K562 (cell line): ENCODE results near the gene GAPT. TPM values are rescaled to one million over a fixed set of nuclear protein-coding genes. Genes with fewer than 3 reads are reported as not detected.

Experiments used
- ATAC-seq: fragments of 200-7000 bp; cut with Tn5 transposase; 3 replicates; pipeline ENCODE4 v1.9.1; 2020; ENCODE audit warnings: moderate library complexity
- BruUV-seq: library from RNA; stranded (reverse); fragments of 400-500 nt; replicated peaks from 2 replicates; lab custom pipeline; 2021; lab: Mats Ljungman, UMichigan
- CTCF ChIA-PET: fragments of 300-600 bp; formaldehyde crosslinking; extraction: SDS; loops from one replicate; lab custom pipeline; 2021; ENCODE audit warnings: low intra/inter-chr PET ratio; lab: Yijun Ruan, JAX
- POLR2A ChIA-PET: fragments of 300-600, 350-650 bp; sonication (Branson Sonifier 250); formaldehyde crosslinking; extraction: SDS; loops from one replicate; lab custom pipeline; 2021; ENCODE audit warnings: antibody characterized with exemption, inconsistent platforms; lab: Yijun Ruan, JAX
- DNase-seq, 4 experiments: peaks; one replicate each; pipeline versions ENCODE4 v3.0.0 to v3.0.0-alpha.2; 2011 to 2018; ENCODE audit warnings: low spot score in 3 of 4, mixed read lengths in 3 of 4; ENCODE audit errors: extremely low read depth in 1 of 4
- FAIRE-seq: peaks from 2 replicates; lab custom pipeline; 2011; peaks lifted over from hg19 to GRCh38; lab: Jason Lieb, UNC
- H2AFZ ChIP-seq: 2 replicates; pipeline ENCODE4 v1.6.0; 2011; ENCODE audit warnings: low read depth, low read length, control low read depth, inconsistent platforms
- H3K27ac ChIP-seq: fragments of 200-600 bp; 3 replicates; pipeline ENCODE4 v1.8.0; 2011; ENCODE audit warnings: low read depth, mild to moderate bottlenecking, control low read depth, inconsistent platforms, low read length, moderate library complexity, mixed read lengths; ENCODE audit errors: extremely low read depth
- H3K27me3 ChIP-seq, 2 experiments: fragments of 300-600 bp in 1 of 2; 2 replicates in 1 of 2; 3 replicates in 1 of 2; pipeline versions ENCODE4 v1.6.0 to v1.8.0; 2011; ENCODE audit warnings: inconsistent platforms in 2 of 2, low read length in 2 of 2, mild to moderate bottlenecking in 1 of 2, mixed read lengths in 1 of 2, moderate library complexity in 1 of 2; ENCODE audit not compliant: control insufficient read depth in 2 of 2, insufficient read depth in 2 of 2
- H3K36me3 ChIP-seq: fragments of 300-600 bp; 3 replicates; pipeline ENCODE4 v1.8.0; 2011; ENCODE audit warnings: mild to moderate bottlenecking, low read length, inconsistent platforms; ENCODE audit not compliant: control insufficient read depth, insufficient read depth
- H3K4me1 ChIP-seq, 2 experiments: fragments of 200-600 bp in 1 of 2; replicated peaks in 1 of 2; 2 replicates in 1 of 2; 3 replicates in 1 of 2; pipeline versions ENCODE4 v1.5.1 to v1.8.0; 2011; ENCODE audit warnings: inconsistent platforms in 2 of 2, low read length in 2 of 2, mild to moderate bottlenecking in 1 of 2, mixed read lengths in 1 of 2, moderate library complexity in 1 of 2; ENCODE audit not compliant: control insufficient read depth in 2 of 2, insufficient read depth in 2 of 2
- H3K4me2 ChIP-seq: 2 replicates; pipeline ENCODE4 v1.6.1; 2011; ENCODE audit warnings: low read length, control low read depth, inconsistent platforms, mixed read lengths; ENCODE audit not compliant: insufficient read depth
- H3K4me3 ChIP-seq: fragments of 200-600 bp; sonication (generic), shearing (Covaris generic); 2 replicates; pipeline ENCODE4 v1.5.1; 2016; ENCODE audit warnings: control low read depth, inconsistent platforms
- H3K79me2 ChIP-seq: fragments of 200-600 bp; 3 replicates; pipeline ENCODE4 v1.8.0; 2011; ENCODE audit warnings: low read length, inconsistent platforms; ENCODE audit not compliant: control insufficient read depth, insufficient read depth
- H3K9ac ChIP-seq, 2 experiments: 2 replicates each; pipeline versions ENCODE4 v1.6.0 to v1.6.1; 2011; ENCODE audit warnings: low read depth in 2 of 2, low read length in 2 of 2, control low read depth in 1 of 2, inconsistent platforms in 1 of 2, mild to moderate bottlenecking in 1 of 2, mixed read lengths in 1 of 2; ENCODE audit not compliant: insufficient read depth in 1 of 2
- H3K9me1 ChIP-seq: one replicate; pipeline ENCODE4 v1.6.0; 2011; ENCODE audit warnings: inconsistent platforms, mild to moderate bottlenecking, low read length, moderate library complexity; ENCODE audit not compliant: control insufficient read depth, insufficient read depth
- H3K9me3 ChIP-seq: replicated peaks from 2 replicates; pipeline ENCODE4 v1.5.1; 2011; ENCODE audit warnings: low read depth, low read length, inconsistent platforms; ENCODE audit not compliant: control insufficient read depth, insufficient read depth
- H4K20me1 ChIP-seq: replicated peaks from 2 replicates; pipeline ENCODE4 v1.6.1; 2011; ENCODE audit warnings: low read length, inconsistent platforms, mixed read lengths; ENCODE audit not compliant: control insufficient read depth, insufficient read depth
- CREB3 ChIP-seq: fragments of 450-650 bp; conservative IDR thresholded peaks from 2 replicates; pipeline ENCODE4 v1.6.1; 2016; ENCODE audit warnings: missing genetic modification characterization, low read depth, mild to moderate bottlenecking, missing compliant biosample characterization, moderate library complexity
- CREBBP ChIP-seq: IDR thresholded peaks from one replicate; pipeline ENCODE4 v1.6.1; 2012; ENCODE audit warnings: low read depth, mild to moderate bottlenecking, control low read depth, inconsistent platforms, low read length
- CTCF ChIP-seq, 3 experiments: IDR thresholded peaks in 2 of 3; conservative IDR thresholded peaks in 1 of 3; 2 replicates each; pipeline ENCODE4 v1.5.1; 2011 to 2012; ENCODE audit warnings: low read length in 3 of 3, mild to moderate bottlenecking in 3 of 3, control low read depth in 2 of 3, improper control_type of control experiment in 1 of 3, inconsistent platforms in 1 of 3, low read depth in 1 of 3, mixed read lengths in 1 of 3, moderate library complexity in 1 of 3; ENCODE audit not compliant: insufficient read depth in 2 of 3
- DPF2 ChIP-seq: fragments of 450-650 bp; IDR thresholded peaks from 2 replicates; pipeline ENCODE4 v1.6.1; 2016
- GTF2A2 ChIP-seq: IDR thresholded peaks from 2 replicates; pipeline ENCODE4 v1.6.1; 2016; ENCODE audit warnings: mild to moderate bottlenecking, missing genetic modification characterization, missing compliant biosample characterization
- KAT2B ChIP-seq: IDR thresholded peaks from one replicate; pipeline ENCODE4 v1.6.1; 2012; ENCODE audit warnings: low read depth, mild to moderate bottlenecking, control low read depth, inconsistent platforms, low read length, moderate library complexity
- NFE2 ChIP-seq: IDR thresholded peaks from 2 replicates; pipeline ENCODE4 v1.6.1; 2014; ENCODE audit warnings: antibody characterized with exemption, low read depth
- RBM14 ChIP-seq: fragments of 200-400 bp; formaldehyde crosslinking; IDR thresholded peaks from 2 replicates; pipeline ENCODE4 v1.6.1; 2018; ENCODE audit warnings: low read depth, mild to moderate bottlenecking, low read length, moderate library complexity, borderline replicate concordance; ENCODE audit not compliant: insufficient read depth
- SIX5 ChIP-seq, 2 experiments: IDR thresholded peaks; 2 replicates each; pipeline ENCODE4 v1.6.1; 2011; ENCODE audit warnings: low read length in 2 of 2, borderline replicate concordance in 1 of 2, low read depth in 1 of 2, mild to moderate bottlenecking in 1 of 2, moderate library complexity in 1 of 2; ENCODE audit not compliant: insufficient read depth in 1 of 2
- ZC3H11A ChIP-seq: IDR thresholded peaks from 2 replicates; pipeline ENCODE4 v1.6.1; 2012; ENCODE audit warnings: low read depth, low read length, improper control_type of control experiment
- ZNF140 ChIP-seq: fragments of 250-450 bp; sonication (Bioruptor Pico); IDR thresholded peaks from 2 replicates; pipeline ENCODE4 v1.8.0; 2021; ENCODE audit warnings: moderate library complexity, mild to moderate bottlenecking, inconsistent platforms
- ZNF436 ChIP-seq: fragments of 250-450, 450-650 bp; sonication (Bioruptor Pico); formaldehyde crosslinking; IDR thresholded peaks from 2 replicates; pipeline ENCODE4 v1.7.0; 2020; ENCODE audit warnings: mild to moderate bottlenecking
- ZNF75A ChIP-seq: fragments of 450-650 bp; formaldehyde crosslinking; IDR thresholded peaks from 2 replicates; pipeline ENCODE4 v1.4.0; 2020; ENCODE audit warnings: mild to moderate bottlenecking
- ZNF780A ChIP-seq: fragments of 250-450 bp; sonication (Bioruptor Pico); IDR thresholded peaks from 2 replicates; pipeline ENCODE4 v1.5.0; 2021; ENCODE audit warnings: mild to moderate bottlenecking
- WGBS: fragments of 100-300 bp; shearing (Covaris generic); methylation state at CpG from one replicate; pipeline ENCODE4 v1.1.6; 2016; ENCODE audit warnings: low coverage, mixed read lengths; ENCODE audit not compliant: insufficient coverage; ENCODE audit errors: missing lambda C conversion rate; 5-methylcytosine and 5-hydroxymethylcytosine counted together
- in situ Hi-C: fragments of 300-500 bp; cut with MboI; formaldehyde crosslinking; loops from 4 replicates; pipeline ENCODE4 v1.15.0; 2018; ENCODE audit warnings: inconsistent platforms, mixed read lengths
- intact Hi-C: fragments of 100-400 bp; cut with micrococcal nuclease; formaldehyde crosslinking; loops from 2 replicates; pipeline ENCODE4 v1.14.2; 2022
- polyA plus RNA-seq, 8 experiments: library from polyadenylated mRNA; depleted of rRNA in 4 of 8; stranded (reverse) in 5 of 8; unstranded in 3 of 8; fragments of >200 nt; fragmentation: Nextera tagmentation in 2 of 8; fragmentation: Illumina TruSeq in 1 of 8; extraction: Ambion mirVana in 2 of 8; extraction: Trizol in 1 of 8; gene quantifications; 2 replicates each; pipeline versions ENCODE4 v1.2.1 to v1.2.3, GENCODE V29; 2011 to 2014; ENCODE audit warnings: inconsistent platforms in 1 of 8, missing spikeins in 1 of 8
- total RNA-seq, 7 experiments: library from RNA; depleted of rRNA in 6 of 7; stranded (reverse); fragments of >200 nt in 6 of 7; fragmentation: Illumina TruSeq in 2 of 7; extraction: Trizol in 2 of 7; gene quantifications; 2 replicates each; pipeline versions ENCODE4 v1.2.1 to v1.2.3, GENCODE V29; 2011 to 2021; ENCODE audit warnings: low replicate concordance in 1 of 7
- TF ChIP-seq, protein P1 (sequence below): fragments of 250-450 bp; sonication (Bioruptor Pico); IDR thresholded peaks from 2 replicates; pipeline ENCODE4 v1.4.0; 2020; ENCODE audit warnings: mild to moderate bottlenecking

The GAPT gene
- total and polyA plus RNA-seq, 9 of the 15 experiments (the other 6 are each of a cell fraction or from before 2014, with no cell fraction given) = not detected

DNA sequence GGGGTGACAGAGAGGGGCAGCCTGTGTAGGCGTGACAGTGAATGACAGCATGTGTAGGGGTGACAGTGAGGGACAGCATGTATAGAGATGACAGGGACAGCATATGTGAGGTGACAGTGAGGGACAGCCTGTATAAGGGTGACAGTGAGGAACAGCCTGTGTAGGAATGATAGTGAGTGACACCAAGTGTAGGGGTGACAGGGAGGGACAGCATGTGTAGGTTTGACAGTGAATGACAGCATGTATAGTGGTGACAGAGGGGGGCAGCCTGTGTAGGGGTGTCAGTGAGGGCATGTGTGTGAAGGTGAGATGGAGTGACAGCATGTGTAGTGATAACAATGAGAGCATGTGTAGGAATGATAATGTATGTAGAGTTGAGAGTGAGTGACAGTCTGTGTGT is 8.7 kb upstream of the GAPT start (continued):
- no peak for TF ChIP-seq CTCF (IDR thresholded peaks at IDR 0.05 in 2 of 3, conservative IDR thresholded peaks at IDR 0.05 in 1 of 3; ENCODE audit: insufficient read depth in 2 of 3, low read depth in 1 of 3, low read length in 3 of 3)
- no peak for TF ChIP-seq DPF2
- TF ChIP-seq, protein P1, sequence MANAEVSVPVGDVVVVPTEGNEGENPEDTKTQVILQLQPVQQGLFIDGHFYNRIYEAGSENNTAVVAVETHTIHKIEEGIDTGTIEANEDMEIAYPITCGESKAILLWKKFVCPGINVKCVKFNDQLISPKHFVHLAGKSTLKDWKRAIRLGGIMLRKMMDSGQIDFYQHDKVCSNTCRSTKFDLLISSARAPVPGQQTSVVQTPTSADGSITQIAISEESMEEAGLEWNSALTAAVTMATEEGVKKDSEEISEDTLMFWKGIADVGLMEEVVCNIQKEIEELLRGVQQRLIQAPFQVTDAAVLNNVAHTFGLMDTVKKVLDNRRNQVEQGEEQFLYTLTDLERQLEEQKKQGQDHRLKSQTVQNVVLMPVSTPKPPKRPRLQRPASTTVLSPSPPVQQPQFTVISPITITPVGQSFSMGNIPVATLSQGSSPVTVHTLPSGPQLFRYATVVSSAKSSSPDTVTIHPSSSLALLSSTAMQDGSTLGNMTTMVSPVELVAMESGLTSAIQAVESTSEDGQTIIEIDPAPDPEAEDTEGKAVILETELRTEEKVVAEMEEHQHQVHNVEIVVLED = no peak
- TF ChIP-seq RBM14 = no peak
- no peak for TF ChIP-seq CREB3 (tag)

DNA sequence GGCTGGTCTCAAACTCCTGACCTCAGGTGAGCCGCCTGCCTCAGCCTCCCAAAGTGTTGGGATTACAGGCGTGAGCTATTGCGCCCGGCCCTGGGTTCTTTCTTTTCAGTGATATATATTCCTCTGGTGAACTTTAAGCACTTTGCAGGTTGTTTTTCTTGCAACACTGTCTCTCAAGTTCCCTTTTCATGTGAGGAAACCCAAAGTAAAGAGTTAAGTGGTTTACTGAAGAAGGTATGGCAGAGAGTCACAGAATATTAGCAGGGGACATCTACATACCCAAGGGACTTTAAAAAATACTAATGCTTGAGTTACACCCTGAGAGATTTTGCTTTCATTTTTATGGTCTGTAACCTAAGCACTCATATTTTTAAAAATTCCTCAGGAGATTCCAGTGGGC is 6.7 kb upstream of the GAPT start:
- no peaks in the 10 kb centered on the region for H3K9me1 ChIP-seq
- BruUV-seq = no TSS peak
- H2AFZ ChIP-seq = no peak overlapping the region
- H3K79me2 ChIP-seq = no peaks in the 10 kb centered on the region
- WGBS = 0% methylated on average over 1 of the region's 4 CpGs
- DNase-seq (no peak), FAIRE-seq (no peak), ATAC-seq (no peak)
- no peak overlapping the region for H3K4me3 ChIP-seq
- H3K27ac ChIP-seq = no peak overlapping the region
- POLR2A ChIA-PET = no interaction called here
- intact Hi-C loops (no loop called here), in situ Hi-C loops (no loop called here)
- CTCF ChIA-PET = no interaction called here
- H3K27me3 ChIP-seq = no peaks in the 10 kb centered on the region
- H3K4me1 ChIP-seq = no peaks in the 10 kb centered on the region
- H3K36me3 ChIP-seq = no peaks in the 10 kb centered on the region
- H3K4me2 ChIP-seq = no peak overlapping the region
- peaks cover 3% of the 10 kb centered on the region; the same call in 1 of the 2 replicates for H3K9me3 ChIP-seq
- no peak overlapping the region for H3K9ac ChIP-seq
- H4K20me1 ChIP-seq = no peaks in the 10 kb centered on the region
- no peak for TF ChIP-seq SIX5 (IDR thresholded peaks at IDR 0.05; ENCODE audit: borderline replicate concordance in 1 of 2, insufficient read depth in 1 of 2, low read depth in 1 of 2, low read length in 2 of 2)
- no peak for TF ChIP-seq NFE2
- TF ChIP-seq ZC3H11A = no peak
- TF ChIP-seq ZNF436 (CRISPR knock-in tag) = no peak
- TF ChIP-seq ZNF780A (CRISPR knock-in tag) = no peak
- no peak for TF ChIP-seq GTF2A2 (tag)
- TF ChIP-seq CREBBP = no peak
- TF ChIP-seq ZNF75A (CRISPR knock-in tag) = no peak
- TF ChIP-seq KAT2B = no peak
- TF ChIP-seq ZNF140 = no peak
